HCT116 (cell line): ENCODE measurements around the gene ALDH7A1. TPM values are rescaled to one million over a fixed set of nuclear protein-coding genes. Genes with fewer than 3 reads are reported as not detected.

ENCODE experiments used
- ATAC-seq: fragments of 200-7000 bp; cut with Tn5 transposase; 2 replicates; pipeline ENCODE4 v1.9.1; 2020; ENCODE audit warnings: mild to moderate bottlenecking, moderate library complexity
- BruUV-seq: library from RNA; stranded (reverse); fragments of 400-500 nt; replicated peaks from 2 replicates; lab custom pipeline; 2021; lab: Mats Ljungman, UMichigan
- CTCF ChIA-PET: fragments of 300-600 bp; sonication (Branson Sonifier 250); formaldehyde crosslinking; loops from one replicate; lab custom pipeline; 2021; ENCODE audit warnings: antibody characterized with exemption; lab: Charles Lee
- POLR2A ChIA-PET: fragments of 300-600, 350-600 bp; sonication (Branson Sonifier 250); formaldehyde crosslinking; loops from one replicate; lab custom pipeline; 2021; ENCODE audit warnings: antibody characterized with exemption; lab: Charles Lee
- RAD21 ChIA-PET, 2 experiments: fragments of 300-600 bp; sonication (Branson Sonifier 250); formaldehyde crosslinking; loops; one replicate each; lab custom pipeline; 2023; ENCODE audit warnings: low total read pairs in 2 of 2; ENCODE audit not compliant: uncharacterized antibody in 2 of 2, unreplicated experiment in 2 of 2, low non-redundant PET in 1 of 2; lab: Charles Lee
- DNase-seq: peaks from one replicate; pipeline ENCODE4 v3.0.0-alpha.2; 2010; ENCODE audit warnings: low read depth, low spot score
- H2AFZ ChIP-seq: fragments of 200-600 bp; shearing (Covaris generic), sonication (generic); 2 replicates; pipeline ENCODE4 v1.6.1; 2017; ENCODE audit warnings: low read depth, mixed run types, mixed read lengths, antibody characterized with exemption, low read length; ENCODE audit not compliant: poor library complexity, severe bottlenecking
- H3K27ac ChIP-seq: 2 replicates; pipeline ENCODE4 v1.5.1; 2012; ENCODE audit warnings: low read depth, low read length
- H3K27me3 ChIP-seq: fragments of 200-600 bp; sonication (generic); 2 replicates; pipeline ENCODE4 v1.6.1; 2016; ENCODE audit warnings: mixed run types, low read length, mixed read lengths; ENCODE audit not compliant: insufficient read depth
- H3K36me3 ChIP-seq, 2 experiments: fragments of 200-500 bp in 1 of 2; fragments of 200-600 bp in 1 of 2; sonication (Bioruptor generic) in 1 of 2; sonication (generic) in 1 of 2; 2 replicates each; pipeline versions ENCODE4 v1.5.1 to v1.6.1; 2014 to 2016; ENCODE audit warnings: low read length in 2 of 2, inconsistent platforms in 1 of 2, mixed read lengths in 1 of 2, mixed run types in 1 of 2; ENCODE audit not compliant: insufficient read depth in 2 of 2, control insufficient read depth in 1 of 2
- H3K4me1 ChIP-seq, 2 experiments: fragments of 200-600 bp in 1 of 2; sonication (generic) in 1 of 2; 2 replicates each; pipeline versions ENCODE4 v1.5.1 to v1.6.1; 2012 to 2017; ENCODE audit warnings: low read length in 2 of 2, inconsistent platforms in 1 of 2, mild to moderate bottlenecking in 1 of 2, mixed read lengths in 1 of 2, mixed run types in 1 of 2, moderate library complexity in 1 of 2; ENCODE audit not compliant: insufficient read depth in 2 of 2, control insufficient read depth in 1 of 2
- H3K4me2 ChIP-seq: fragments of 200-600 bp; sonication (generic); 2 replicates; pipeline ENCODE4 v1.6.1; 2017; ENCODE audit warnings: mixed run types, low read length, mixed read lengths
- H3K4me3 ChIP-seq, 2 experiments: fragments of 200-600 bp in 1 of 2; sonication (generic) in 1 of 2; replicated peaks in 1 of 2; 2 replicates each; pipeline ENCODE4 v1.5.1; 2011 to 2016; ENCODE audit warnings: low read length in 2 of 2, control low read depth in 1 of 2, low read depth in 1 of 2, mild to moderate bottlenecking in 1 of 2, mixed read lengths in 1 of 2, mixed run types in 1 of 2
- H3K79me2 ChIP-seq: fragments of 200-600 bp; sonication (generic); 2 replicates; pipeline ENCODE4 v1.6.1; 2017; ENCODE audit warnings: mild to moderate bottlenecking, mixed run types, low read length, moderate library complexity, mixed read lengths; ENCODE audit not compliant: insufficient read depth
- H3K9ac ChIP-seq: fragments of 200-600 bp; sonication (generic); 2 replicates; pipeline ENCODE4 v1.6.1; 2016; ENCODE audit warnings: low read length, mixed read lengths
- H3K9me2 ChIP-seq: fragments of 200-600 bp; sonication (generic), shearing (Covaris generic); 2 replicates; pipeline ENCODE4 v1.6.1; 2017; ENCODE audit warnings: mixed run types, mild to moderate bottlenecking, moderate library complexity; ENCODE audit not compliant: insufficient read depth
- H3K9me3 ChIP-seq, 2 experiments: fragments of 200-500 bp in 1 of 2; fragments of 200-600 bp in 1 of 2; sonication (Bioruptor generic) in 1 of 2; sonication (generic) in 1 of 2; 2 replicates each; pipeline ENCODE4 v1.6.1; 2014 to 2017; ENCODE audit warnings: low read length in 2 of 2, mixed read lengths in 2 of 2, inconsistent platforms in 1 of 2, low read depth in 1 of 2, mild to moderate bottlenecking in 1 of 2, mixed run types in 1 of 2, moderate library complexity in 1 of 2; ENCODE audit not compliant: control insufficient read depth in 1 of 2, insufficient read depth in 1 of 2
- H4K20me1 ChIP-seq: fragments of 200-600 bp; sonication (generic), shearing (Covaris generic); 2 replicates; pipeline ENCODE4 v1.6.1; 2017; ENCODE audit warnings: mixed run types, mild to moderate bottlenecking, moderate library complexity; ENCODE audit not compliant: insufficient read depth
- FOSL1 ChIP-seq: IDR thresholded peaks from 2 replicates; pipeline ENCODE4 v1.6.1; 2012; ENCODE audit warnings: low read depth
- MAX ChIP-seq: IDR thresholded peaks from 2 replicates; pipeline ENCODE4 v1.6.1; 2012
- SIN3A ChIP-seq: IDR thresholded peaks from 2 replicates; pipeline ENCODE4 v1.6.1; 2012; ENCODE audit warnings: low read depth
- TCF7L2 ChIP-seq: IDR thresholded peaks from 2 replicates; pipeline ENCODE4 v1.7.0; 2011; ENCODE audit warnings: borderline replicate concordance, inconsistent platforms; ENCODE audit not compliant: insufficient read depth, insufficient read length; ENCODE audit errors: extremely low read depth
- YY1 ChIP-seq: IDR thresholded peaks from 2 replicates; pipeline ENCODE4 v1.6.1; 2011; ENCODE audit warnings: low read length, low read depth, moderate library complexity, mild to moderate bottlenecking; ENCODE audit not compliant: insufficient replicate concordance; ENCODE audit errors: extremely low read depth
- ZBTB33 ChIP-seq: IDR thresholded peaks from 2 replicates; pipeline ENCODE4 v1.6.1; 2011; ENCODE audit warnings: mild to moderate bottlenecking, low read length, moderate library complexity; ENCODE audit not compliant: insufficient replicate concordance; ENCODE audit errors: extremely low read depth
- intact Hi-C: fragments of 100-400 bp; cut with micrococcal nuclease; formaldehyde crosslinking; loops from 2 replicates; pipeline ENCODE4 v1.10.0; 2022
- total RNA-seq: library from RNA; stranded (reverse); gene quantifications from one replicate; pipeline ENCODE4 v1.2.1, GENCODE V29; 2021; ENCODE audit not compliant: unreplicated experiment

Gene ALDH7A1
- total RNA-seq, 1 experiment from 2014 or later: 93.2 TPM

- TF ChIP-seq SIN3A (no peak), MAX (no peak), TCF7L2 (no peak)
These were observed 4.5 kb upstream of the ALDH7A1 start (continued) for GRCh38 chr5:126599499-126599898.

GRCh38 chr5:126597156-126597555 is 2.1 kb upstream of the ALDH7A1 start:
- CTCF ChIA-PET: no interaction called here

More at GRCh38 chr5:126597156-126597555, 2.1 kb upstream of the ALDH7A1 start:
- intact Hi-C loops: no loop called here
- no peak overlapping the region for H2AFZ ChIP-seq
- no peak for DNase-seq
- no peaks in the 10 kb centered on the region for H4K20me1 ChIP-seq
- no TSS peak for BruUV-seq
- H3K27me3 ChIP-seq: no peaks in the 10 kb centered on the region
- peaks cover 34% of the 10 kb centered on the region for H3K79me2 ChIP-seq
- no peaks in the 10 kb centered on the region; a peak in 1 of 4 replicates for H3K36me3 ChIP-seq
- no peak overlapping the region for H3K4me2 ChIP-seq
- H3K27ac ChIP-seq: no peak overlapping the region
- RAD21 ChIA-PET: no interaction called here
- H3K4me1 ChIP-seq: peaks cover 2 to 30% of the 10 kb centered on the region in 2 experiments; a peak in 3 of 4 replicates
- no peak overlapping the region for H3K9ac ChIP-seq
- H3K9me2 ChIP-seq: no peaks in the 10 kb centered on the region
- POLR2A ChIA-PET: no interaction called here
- TF ChIP-seq FOSL1 (no peak), YY1 (no peak), ZBTB33 (no peak)
- no peaks in the 10 kb centered on the region for H3K9me3 ChIP-seq
- ATAC-seq: no peak
- H3K4me3 ChIP-seq: no peak overlapping the region
